Esophagus squamous epithelium (tissue), 4 donors: ENCODE results near the gene PRSS50.

Experiments used
- POLR2A ChIP-seq, 4 donors: fragments of 450-650 bp; IDR thresholded peaks; one replicate each; pipeline ENCODE4 v1.6.1; 2017; ENCODE audit warnings: antibody characterized with exemption in 4 of 4, mild to moderate bottlenecking in 4 of 4, moderate library complexity in 3 of 4
- TF ChIP-seq, protein P1 (sequence below), 6 experiments: fragments of 450-650 bp in 4 of 6; fragments of 200-600 bp in 2 of 6; sonication (generic) in 2 of 6; IDR thresholded peaks; one replicate each; pipeline ENCODE4 v1.5.1; 2016 to 2019; ENCODE audit warnings: antibody characterized with exemption in 6 of 6, mild to moderate bottlenecking in 4 of 6, moderate library complexity in 4 of 6

GRCh38 chr3:46711760-46712159 lies 5.9 kb downstream of the PRSS50 start:
- TF ChIP-seq, protein P1, sequence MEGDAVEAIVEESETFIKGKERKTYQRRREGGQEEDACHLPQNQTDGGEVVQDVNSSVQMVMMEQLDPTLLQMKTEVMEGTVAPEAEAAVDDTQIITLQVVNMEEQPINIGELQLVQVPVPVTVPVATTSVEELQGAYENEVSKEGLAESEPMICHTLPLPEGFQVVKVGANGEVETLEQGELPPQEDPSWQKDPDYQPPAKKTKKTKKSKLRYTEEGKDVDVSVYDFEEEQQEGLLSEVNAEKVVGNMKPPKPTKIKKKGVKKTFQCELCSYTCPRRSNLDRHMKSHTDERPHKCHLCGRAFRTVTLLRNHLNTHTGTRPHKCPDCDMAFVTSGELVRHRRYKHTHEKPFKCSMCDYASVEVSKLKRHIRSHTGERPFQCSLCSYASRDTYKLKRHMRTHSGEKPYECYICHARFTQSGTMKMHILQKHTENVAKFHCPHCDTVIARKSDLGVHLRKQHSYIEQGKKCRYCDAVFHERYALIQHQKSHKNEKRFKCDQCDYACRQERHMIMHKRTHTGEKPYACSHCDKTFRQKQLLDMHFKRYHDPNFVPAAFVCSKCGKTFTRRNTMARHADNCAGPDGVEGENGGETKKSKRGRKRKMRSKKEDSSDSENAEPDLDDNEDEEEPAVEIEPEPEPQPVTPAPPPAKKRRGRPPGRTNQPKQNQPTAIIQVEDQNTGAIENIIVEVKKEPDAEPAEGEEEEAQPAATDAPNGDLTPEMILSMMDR (IDR thresholded peaks at IDR 0.05) = no peak
- TF ChIP-seq POLR2A (IDR thresholded peaks at IDR 0.05) = no peak
